GM12864 (cell line): Measurements from ENCODE around the gene TENM3.

ENCODE experiments used
- DNase-seq: peaks from one replicate; pipeline ENCODE4 v3.0.0-alpha.2; 2011; ENCODE audit warnings: low read depth
- H3K4me3 ChIP-seq: 2 replicates; pipeline ENCODE4 v1.5.1; 2011; ENCODE audit warnings: mild to moderate bottlenecking, low read depth, low read length, control low read depth
- TF ChIP-seq, protein P1 (sequence below): IDR thresholded peaks from 2 replicates; pipeline ENCODE4 v1.5.1; 2011; ENCODE audit warnings: low read depth, mild to moderate bottlenecking, moderate library complexity, low read length, control low read depth, inconsistent platforms; ENCODE audit errors: missing control alignments

TENM3 gene

DNA sequence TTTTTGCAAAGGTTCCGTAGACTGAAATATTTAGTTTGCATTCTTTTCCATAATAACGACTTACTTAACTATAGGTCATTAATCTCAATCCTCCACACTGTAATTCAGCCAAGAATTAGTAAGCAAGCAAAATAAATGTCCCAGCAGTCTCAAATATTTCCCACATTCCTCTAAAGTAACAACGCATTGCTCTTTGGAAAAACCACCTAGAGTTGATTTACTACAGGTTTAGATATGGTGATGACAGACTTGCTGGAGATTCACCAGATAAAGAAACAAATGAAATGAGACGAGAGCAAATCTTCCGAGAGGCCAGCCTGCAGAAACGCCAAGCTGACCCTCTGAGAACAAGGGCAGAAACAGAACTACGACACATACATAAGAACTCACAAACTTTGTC lies 28.9 kb downstream of the TENM3 start:
- H3K4me3 ChIP-seq, result no peak overlapping the region
- TF ChIP-seq, protein P1, sequence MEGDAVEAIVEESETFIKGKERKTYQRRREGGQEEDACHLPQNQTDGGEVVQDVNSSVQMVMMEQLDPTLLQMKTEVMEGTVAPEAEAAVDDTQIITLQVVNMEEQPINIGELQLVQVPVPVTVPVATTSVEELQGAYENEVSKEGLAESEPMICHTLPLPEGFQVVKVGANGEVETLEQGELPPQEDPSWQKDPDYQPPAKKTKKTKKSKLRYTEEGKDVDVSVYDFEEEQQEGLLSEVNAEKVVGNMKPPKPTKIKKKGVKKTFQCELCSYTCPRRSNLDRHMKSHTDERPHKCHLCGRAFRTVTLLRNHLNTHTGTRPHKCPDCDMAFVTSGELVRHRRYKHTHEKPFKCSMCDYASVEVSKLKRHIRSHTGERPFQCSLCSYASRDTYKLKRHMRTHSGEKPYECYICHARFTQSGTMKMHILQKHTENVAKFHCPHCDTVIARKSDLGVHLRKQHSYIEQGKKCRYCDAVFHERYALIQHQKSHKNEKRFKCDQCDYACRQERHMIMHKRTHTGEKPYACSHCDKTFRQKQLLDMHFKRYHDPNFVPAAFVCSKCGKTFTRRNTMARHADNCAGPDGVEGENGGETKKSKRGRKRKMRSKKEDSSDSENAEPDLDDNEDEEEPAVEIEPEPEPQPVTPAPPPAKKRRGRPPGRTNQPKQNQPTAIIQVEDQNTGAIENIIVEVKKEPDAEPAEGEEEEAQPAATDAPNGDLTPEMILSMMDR, result no peak
- no peak for DNase-seq

DNA sequence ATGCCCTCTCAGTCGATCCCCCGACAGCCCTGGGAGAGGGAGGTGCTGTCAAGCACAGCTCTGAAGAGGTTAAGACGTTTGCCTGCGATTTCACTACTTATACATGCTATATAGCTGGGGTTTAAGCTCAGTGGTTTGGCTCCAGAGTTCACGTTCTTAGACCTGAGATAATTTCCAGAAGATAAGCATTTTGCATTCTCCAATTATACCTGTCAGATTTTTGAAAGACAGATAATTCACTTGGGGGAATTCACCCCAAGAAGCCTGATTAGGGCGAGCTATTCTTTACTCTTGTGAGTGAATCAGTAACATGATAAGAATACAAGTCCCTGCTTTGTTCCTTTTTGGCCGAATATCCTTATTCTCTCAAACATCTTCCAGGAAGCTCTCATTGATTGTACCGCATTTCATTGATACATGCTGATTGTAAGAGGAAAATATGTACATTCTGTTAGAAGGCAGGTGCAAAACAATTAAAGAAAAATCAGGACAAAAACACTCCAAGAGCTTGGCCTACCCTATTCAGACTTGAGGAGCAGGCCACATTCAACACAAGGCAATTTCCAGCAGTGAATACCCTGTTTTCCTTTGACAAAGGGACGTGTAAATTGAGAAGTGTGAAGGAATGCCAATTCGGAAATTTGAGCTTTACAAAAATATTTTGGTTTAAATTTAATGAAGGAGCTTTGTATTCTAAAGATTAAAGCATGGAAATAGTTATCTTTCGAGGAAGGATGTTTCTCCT lies 30.2 kb downstream of the TENM3 start:
- no peak for DNase-seq
- TF ChIP-seq, protein P1, result no peak
- no peak overlapping the region for H3K4me3 ChIP-seq

DNA sequence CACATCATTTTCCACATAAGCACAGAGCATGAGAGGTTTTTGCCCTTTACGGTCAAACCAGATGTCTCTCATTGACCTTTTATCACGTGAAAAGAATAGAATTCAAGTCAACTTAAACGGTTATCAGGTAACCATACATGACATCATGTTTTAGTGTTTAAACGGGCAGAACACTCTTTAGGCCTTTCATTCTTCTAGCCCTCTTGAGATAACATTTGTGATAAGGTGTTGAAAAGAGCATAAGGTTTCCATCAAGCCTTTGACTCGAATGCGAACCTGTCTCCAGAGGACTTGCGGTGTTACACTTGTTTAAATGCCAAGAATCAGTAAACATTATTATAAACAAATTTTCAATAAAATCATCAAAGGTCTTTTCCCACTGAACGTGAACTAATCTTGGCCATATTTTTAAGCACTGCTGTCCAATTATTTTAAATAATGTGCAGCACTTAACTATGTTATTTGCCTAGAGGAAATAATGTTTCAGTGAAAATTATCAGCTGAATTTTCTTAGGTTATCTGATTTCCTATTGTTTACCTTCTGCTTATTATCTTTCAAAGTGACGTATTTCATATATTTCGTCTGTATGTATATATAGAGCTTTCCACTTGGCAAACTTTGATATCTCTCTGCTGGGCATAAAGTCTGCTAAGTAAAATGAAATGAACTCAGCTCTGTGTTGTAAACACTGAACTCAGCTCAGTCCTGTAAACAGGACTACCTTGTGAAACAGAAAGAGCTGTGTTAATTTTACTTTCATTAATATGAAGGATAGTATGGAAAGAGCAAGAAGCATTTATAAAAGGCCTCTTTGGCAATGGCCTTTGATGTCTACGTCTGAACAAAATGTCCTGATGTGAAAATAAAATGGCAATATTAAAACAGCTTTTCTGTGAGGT lies 33.3 kb downstream of the TENM3 start:
- DNase-seq, result no peak
- H3K4me3 ChIP-seq, result no peak overlapping the region
- TF ChIP-seq, protein P1, result no peak

DNA sequence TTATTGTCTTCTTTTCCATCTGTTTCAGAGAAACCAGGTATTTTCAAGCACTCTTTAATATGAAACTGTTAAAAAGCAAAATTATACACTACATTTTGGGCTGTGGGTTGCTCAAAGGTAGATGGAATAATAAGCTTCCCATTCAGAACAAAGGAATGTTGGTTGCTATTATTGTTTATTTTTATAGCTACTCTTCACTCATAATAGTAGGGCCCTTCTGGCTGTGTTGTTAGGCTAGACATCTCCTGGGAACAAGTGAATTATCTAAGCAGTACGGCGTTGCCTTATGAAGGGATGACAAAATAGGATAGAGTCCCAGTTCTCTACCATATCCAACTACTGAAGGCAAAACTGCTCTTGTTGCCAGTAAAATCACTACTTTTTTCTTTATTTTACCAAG lies 34.2 kb downstream of the TENM3 start:
- TF ChIP-seq, protein P1, result no peak
- DNase-seq, result no peak

DNA sequence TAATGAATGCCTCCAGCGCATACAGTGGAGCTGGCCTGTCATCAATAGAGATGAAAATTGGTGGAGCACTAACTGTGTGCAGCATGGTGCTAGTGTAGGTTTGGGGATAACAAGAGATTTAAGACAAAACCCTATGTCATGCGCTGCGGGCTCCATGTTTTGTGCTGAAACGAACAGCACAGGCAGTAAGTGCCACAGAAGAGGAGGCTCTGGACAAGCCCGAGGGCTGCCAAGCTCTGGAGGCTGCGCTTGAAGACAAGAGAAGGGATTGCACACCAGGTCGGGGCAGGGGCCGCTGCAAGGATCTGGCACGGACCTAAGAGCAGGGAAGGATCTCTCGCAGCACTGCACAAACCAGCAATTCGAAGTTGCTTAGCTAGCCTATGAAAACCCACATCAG lies 35.5 kb downstream of the TENM3 start:
- TF ChIP-seq, protein P1, result no peak
- H3K4me3 ChIP-seq, result no peak overlapping the region
- DNase-seq, result no peak

More for the DNA sequence above, 34.2 kb downstream of the TENM3 start:
- H3K4me3 ChIP-seq, result no peak overlapping the region

DNA sequence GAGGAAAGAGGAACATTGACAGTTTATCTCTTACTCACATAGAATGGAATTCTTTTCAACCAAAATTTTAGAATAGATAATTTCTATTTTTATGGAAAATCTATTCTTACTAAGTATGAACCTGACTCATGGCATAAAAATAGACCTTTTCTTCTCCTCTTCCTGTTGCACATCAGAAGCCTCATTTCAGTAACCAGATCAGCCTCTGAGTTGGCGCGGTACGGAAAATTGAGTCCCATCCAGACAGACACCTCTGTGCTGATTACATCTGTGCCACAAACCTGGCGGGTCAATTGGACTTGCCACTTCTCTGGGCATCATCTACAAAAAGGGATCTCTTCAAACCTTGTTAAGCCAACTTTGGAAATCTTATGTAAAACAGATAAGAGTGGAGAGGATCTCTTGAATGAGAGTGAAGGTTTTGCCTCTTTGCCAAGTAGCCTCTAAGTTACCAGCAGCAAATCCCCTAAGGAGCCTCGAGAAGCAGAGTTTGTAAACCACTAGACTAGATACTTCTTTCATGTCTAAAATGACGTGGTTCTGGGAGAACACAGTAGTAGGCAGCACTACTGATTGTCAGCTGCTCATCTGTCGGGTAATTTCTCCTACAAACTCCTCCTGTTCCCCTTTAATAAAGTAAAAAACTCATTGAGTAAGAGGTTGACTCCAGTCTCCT lies 37.4 kb downstream of the TENM3 start:
- no peak overlapping the region for H3K4me3 ChIP-seq
- TF ChIP-seq, protein P1, result no peak
- DNase-seq, result no peak
